T-helper 2 cell treated with Interferon-gamma antibody and Interleukin-4, amounts not matched to agents 100 ng/mL and 5 ng/mL, for 36 hours (primary cell): Measurements from ENCODE around the gene GPR27. TPM values are rescaled to one million over a fixed set of nuclear protein-coding genes. Genes with fewer than 3 reads are reported as not detected.

Experiments used
- intact Hi-C: fragments of 100-400 bp; cut with micrococcal nuclease; formaldehyde crosslinking; loops from one replicate; pipeline ENCODE4 v1.15.1; 2023
- total RNA-seq: library from RNA; stranded (reverse); gene quantifications from 2 replicates; pipeline ENCODE4 v1.2.3, GENCODE V29; 2022

The GPR27 gene, protein sequence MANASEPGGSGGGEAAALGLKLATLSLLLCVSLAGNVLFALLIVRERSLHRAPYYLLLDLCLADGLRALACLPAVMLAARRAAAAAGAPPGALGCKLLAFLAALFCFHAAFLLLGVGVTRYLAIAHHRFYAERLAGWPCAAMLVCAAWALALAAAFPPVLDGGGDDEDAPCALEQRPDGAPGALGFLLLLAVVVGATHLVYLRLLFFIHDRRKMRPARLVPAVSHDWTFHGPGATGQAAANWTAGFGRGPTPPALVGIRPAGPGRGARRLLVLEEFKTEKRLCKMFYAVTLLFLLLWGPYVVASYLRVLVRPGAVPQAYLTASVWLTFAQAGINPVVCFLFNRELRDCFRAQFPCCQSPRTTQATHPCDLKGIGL
- 0.50 and 0.70 TPM in 2 replicates for total RNA-seq

DNA sequence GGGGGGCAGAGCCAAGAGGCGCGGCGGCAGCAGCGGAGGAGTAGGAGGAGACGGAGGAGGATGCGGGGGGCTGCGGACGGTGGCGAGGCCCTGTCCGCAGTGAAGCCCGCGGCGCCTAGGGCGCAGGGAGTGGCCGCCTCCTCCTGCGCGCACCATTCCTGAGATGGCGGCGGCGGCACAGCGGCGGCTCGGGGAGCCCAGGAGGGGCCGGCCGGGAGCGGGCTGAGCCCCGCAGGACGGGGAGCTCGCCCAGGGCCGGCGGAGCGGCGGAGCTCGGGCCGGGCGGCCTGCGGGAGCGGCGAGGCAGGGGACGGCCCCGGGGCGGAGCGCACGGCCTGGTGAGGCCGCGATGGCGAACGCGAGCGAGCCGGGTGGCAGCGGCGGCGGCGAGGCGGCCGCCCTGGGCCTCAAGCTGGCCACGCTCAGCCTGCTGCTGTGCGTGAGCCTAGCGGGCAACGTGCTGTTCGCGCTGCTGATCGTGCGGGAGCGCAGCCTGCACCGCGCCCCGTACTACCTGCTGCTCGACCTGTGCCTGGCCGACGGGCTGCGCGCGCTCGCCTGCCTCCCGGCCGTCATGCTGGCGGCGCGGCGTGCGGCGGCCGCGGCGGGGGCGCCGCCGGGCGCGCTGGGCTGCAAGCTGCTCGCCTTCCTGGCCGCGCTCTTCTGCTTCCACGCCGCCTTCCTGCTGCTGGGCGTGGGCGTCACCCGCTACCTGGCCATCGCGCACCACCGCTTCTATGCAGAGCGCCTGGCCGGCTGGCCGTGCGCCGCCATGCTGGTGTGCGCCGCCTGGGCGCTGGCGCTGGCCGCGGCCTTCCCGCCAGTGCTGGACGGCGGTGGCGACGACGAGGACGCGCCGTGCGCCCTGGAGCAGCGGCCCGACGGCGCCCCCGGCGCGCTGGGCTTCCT is at the start of gene GPR27:
Gene GPR27 (plus strand): TSS at position 155 of the 909 bp plus-strand sequence. CDS start 195 bp downstream, at position 350.
- intact Hi-C loops: no loop called here

GRCh38 chr3:71704915-71705314 is 48.7 kb upstream of the GPR27 start:
- intact Hi-C loops: no loop called here

GRCh38 chr3:71705681-71706080 is 48.0 kb upstream of the GPR27 start:
- intact Hi-C loops: no loop called here

- intact Hi-C loops: no loop called here
Measured at GRCh38 chr3:71707595-71707994, 46.1 kb upstream of the GPR27 start.

DNA sequence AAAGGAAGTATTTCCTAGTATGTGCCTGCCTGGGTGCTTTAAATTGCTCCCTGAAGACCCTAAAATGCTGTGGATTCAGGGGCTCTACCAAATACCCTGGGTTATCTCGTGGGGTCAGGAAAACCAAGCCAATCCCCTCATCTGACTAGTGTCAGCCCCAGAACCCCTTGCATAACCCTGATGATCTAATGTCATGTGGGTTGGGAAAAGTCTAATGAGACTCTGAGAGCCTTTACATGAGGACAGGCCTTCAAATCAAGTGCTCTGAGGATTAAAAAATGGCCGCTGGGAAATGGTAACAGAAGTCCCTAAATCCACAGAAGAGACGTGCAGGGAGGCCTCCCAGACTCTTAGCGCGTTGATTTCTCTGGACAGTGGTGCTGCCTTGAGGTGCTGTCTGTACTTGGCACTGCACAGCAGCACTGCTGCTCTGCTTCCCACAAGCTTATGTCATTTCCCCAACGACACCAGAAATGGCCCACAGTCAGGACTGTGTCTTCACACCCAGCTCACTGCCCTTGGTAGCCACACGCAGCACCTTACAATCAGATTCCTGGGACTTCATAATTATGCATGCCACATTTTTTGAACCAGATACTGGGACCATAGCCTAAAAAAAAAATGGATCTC is 45.1 kb upstream of the GPR27 start:
- intact Hi-C loops: no loop called here

DNA sequence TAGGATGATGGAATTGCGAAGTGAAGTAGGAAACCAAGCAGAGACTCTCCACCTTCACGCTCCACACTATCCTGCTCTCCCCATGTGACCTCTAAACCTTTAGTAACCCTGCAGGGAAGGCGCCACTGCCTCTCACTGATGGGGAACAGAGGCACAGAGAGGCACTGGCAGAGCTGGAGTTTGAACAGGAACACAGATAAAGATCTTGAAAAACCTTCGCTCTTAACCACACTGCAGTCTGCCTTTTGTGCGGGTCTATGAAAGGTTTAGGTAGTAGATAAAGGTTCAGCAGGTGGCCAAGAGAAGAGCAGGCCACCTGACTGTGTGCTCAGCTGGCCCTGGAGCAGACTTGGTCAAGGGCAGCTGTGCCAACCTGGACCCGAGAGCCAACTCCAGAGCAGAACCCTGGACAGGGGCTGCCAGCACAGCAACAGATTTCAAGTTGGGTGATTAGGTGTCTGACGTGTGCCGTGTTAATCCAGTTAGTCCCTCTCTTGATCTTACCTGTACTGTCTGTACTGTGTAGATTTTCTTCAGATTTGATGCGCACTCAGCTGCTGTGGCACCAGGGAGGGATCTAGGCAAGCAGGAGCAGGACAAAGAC is 43.6 kb upstream of the GPR27 start:
- intact Hi-C loops: loop anchor here (1.0 to 5.0 kb wide), 3 partner anchors 8 to 1113 kb away; no protein-coding TSS in a partner anchor

- intact Hi-C loops: loop anchor here (1.0 to 5.0 kb wide), 5 partner anchors 9 to 1112 kb away; no protein-coding TSS in a partner anchor
Measured at GRCh38 chr3:71710906-71711494, 42.7 kb upstream of the GPR27 start.

- intact Hi-C loops: loop anchor here (5.0 kb wide), 1 partner anchor 164 kb away; no protein-coding TSS in a partner anchor
Measured at GRCh38 chr3:71713041-71713440, 40.6 kb upstream of the GPR27 start.

DNA sequence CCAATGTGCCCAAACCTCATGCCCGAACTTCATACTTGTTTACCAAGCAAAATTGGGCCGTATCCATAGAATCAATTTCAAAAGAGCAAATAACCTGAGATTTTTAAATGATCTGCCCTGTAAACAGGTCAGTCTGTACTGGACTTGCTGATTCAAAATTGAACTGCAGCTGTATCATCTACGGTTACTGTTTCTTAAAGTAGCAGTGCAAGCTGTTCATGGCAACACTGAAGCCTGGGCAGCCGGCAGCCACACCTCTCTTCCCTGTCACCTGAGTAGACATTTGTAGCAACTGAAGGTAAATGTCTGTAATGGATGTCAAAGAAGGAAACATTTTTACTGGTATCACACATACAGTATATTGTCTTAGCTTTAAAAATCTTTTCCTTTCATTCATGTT is 39.1 kb upstream of the GPR27 start:
- intact Hi-C loops: loop anchor here (5.0 kb wide), 1 partner anchor 163 kb away; no protein-coding TSS in a partner anchor

DNA sequence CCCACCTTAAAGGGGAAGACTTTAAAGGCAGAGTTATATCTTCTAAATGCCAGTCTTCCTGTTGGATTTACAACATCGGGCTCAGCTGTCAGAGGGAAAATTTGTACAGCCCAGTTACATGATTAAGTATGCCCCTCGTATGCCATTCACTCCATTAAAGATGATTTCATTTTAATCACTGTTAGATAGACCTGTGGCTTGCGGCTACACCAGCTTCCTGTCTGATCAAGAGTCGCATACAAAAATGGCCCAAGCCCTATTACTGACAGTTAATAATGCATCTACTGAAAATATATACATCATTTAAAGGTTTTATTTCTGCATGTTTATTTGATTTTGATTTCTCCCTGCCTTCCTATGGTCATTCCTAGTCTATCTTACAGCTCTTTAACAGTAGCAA is 35.6 kb upstream of the GPR27 start:
- intact Hi-C loops: no loop called here

DNA sequence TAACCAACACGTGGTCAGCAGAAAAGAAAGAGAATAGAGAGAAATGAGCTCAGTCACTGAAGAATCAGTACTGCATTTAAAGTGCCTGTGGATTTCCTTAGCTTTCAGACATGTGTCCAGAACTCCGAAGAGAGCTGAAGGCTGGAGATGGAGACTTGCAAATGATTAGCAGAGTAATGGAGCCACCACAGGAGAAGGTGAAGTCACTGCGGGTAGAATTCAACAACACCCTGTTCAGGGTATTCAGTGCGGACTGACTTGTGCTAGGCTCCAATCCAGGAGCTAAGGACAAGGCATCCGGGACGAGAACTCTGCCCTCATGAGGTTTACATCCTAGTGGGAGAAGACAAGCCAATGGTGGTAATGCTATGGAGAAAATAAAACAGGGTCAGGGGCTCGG is 32.7 kb upstream of the GPR27 start:
- intact Hi-C loops: loop anchor here (5.0 to 10.0 kb wide), 5 partner anchors 226 to 1036 kb away; no protein-coding TSS in a partner anchor

DNA sequence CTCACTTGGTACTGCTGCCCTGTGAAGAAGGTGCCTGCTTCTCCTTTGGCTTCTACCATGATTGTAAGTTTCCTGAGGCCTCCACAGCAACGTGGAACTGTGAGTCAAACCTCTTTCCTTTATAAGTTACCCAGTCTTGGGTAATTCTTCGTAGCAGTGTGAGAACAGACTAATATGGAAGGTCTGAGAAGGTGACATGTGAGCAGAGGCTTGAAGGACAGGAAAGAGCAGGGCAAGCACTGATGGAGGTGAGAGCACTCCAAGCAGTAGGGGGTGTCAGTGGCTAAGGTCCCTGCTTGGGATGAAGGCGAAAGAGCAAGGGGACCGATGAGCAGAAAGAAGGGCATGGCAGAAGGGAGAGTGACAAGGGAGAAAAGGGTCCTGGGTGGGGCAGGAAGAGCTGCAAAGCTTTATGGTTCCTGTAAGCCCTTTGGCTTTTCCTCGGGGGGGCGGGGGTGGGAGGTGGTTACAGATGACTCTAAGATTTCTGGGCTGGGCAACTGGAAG is 32.0 kb upstream of the GPR27 start:
- intact Hi-C loops: loop anchor here (2.0 to 10.0 kb wide), 8 partner anchors 227 to 1275 kb away; partner anchors contain the start of genes PPP4R2, RYBP and SHQ1

- intact Hi-C loops: loop anchor here (1.0 to 10.0 kb wide), 10 partner anchors 11 to 1274 kb away; partner anchors contain the start of genes FOXP1, PPP4R2, RYBP and SHQ1
Measured at GRCh38 chr3:71722693-71723092, 31.0 kb upstream of the GPR27 start.

DNA sequence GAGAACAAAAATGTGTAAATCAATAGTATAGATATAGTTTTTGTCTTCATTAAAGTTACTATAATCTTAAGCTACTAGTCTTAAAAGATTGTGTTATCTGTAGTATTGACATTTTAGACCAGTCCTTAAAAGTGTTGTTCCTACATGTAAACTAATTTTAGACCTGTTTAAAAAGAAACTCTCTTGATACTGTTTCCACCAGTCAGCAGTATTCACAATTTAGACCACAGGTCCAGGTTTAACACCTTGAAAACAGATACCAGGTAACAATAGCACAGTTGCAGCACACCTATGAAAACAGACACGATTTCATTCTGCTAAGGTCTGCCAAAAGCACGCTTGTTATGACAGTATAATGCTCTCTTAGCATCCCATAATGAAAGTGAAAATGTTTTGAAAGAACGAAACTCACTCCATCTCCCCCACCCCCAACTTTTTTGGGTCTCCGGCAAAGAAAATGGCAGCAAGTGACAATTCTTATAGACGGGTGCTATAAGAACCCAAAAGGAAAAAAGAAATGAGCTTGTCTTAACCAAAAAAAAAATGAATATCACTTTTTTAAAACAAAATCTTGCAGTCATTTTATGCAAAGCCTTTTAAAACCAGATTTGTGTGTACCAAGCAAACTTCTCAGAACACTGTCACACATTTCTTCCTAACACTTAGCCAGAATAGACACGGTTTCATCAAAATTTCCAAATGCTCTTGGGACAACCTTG is 30.0 kb upstream of the GPR27 start:
- intact Hi-C loops: loop anchor here (1.0 to 10.0 kb wide), 12 partner anchors 12 to 1273 kb away; partner anchors contain the start of genes FOXP1, PPP4R2, PROK2 and RYBP

DNA sequence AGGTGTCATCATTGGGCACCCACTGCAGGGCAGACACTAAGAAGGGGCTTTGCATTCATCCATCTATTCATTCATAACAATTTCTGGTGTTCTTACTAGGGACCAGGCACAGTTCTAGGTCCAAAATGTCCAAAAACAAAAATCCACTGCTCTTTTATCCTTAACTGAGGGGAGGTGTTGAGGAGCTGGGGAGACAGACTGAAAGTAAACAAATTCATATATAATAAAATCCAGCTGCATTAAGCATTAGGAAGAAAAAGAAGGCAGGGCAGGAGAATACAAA is 29.5 kb upstream of the GPR27 start:
- intact Hi-C loops: loop anchor here (2.0 to 10.0 kb wide), 7 partner anchors 61 to 1033 kb away; partner anchors contain the start of gene PROK2

DNA sequence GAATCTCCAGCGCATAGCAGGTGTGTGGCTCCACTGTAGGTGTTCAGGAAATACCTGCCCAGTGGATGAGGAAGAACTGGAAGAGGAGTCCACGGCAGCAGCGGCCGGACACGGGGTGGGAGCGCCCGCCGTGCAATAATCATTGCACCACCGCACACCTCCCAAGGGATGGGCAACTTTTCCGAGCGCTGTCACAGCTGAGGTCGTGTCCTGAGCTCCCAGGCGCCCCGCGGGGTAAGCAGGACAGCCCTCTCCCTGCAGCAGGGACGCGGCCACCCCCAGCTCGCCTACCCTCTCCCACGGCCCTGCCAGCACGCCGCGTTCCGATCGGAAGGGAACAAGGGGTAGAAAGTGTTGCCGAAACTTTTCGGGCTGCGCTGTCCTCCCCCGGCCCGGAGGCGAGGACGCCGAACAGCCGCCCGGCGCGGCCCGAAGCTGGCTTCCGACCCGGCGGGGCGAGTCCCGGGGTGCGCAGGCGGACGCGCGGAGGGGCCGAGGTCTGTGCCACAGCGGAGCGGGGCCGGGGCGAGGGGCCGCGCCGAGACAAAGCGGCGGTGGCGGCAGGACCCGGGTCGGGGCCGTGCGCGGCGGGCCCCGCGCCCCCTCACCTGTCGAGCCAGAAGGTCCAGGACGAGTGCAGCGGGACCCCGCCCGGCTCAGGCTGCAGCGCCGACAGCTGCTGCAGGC is 28.9 kb upstream of the GPR27 start:
- intact Hi-C loops: loop anchor here (2.0 to 10.0 kb wide), 8 partner anchors 60 to 1033 kb away; partner anchors contain the start of gene PROK2

DNA sequence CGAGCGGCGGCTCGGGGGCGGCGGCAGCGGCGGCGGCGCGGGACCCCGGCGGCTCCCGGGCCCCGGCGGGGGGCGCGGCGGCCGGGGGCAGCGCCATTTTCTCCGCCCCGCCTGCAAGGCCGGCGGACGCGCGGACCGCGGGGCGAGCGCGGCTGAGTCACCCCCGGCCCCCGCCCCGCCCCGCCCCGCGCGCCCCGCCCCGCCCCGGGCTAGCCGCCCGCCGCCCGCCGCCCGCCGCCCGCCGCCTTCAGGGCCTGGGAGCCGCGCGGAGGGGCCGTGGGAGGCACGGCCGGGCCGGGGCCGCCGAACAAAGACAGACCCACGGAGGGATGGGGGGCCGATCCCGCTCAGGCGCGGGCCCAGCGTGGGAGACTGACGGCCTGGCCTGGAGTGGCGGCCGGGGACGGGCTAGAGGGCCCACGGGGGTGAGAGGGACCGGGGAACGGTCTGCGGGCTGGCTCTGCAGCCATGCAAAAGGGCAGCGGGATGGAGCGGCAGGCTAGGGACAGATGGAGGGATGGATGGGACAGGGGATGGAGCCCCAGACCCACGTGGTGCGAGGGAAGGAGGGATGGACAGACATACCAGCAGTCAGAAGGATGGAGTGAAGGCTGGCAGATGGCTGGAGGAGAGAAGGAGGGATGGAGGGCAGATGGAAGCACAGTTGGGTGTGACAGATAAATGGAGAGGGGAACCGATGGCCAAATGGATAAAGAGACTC is 28.2 kb upstream of the GPR27 start, which contains the start of gene EIF4E3:
Gene EIF4E3 (minus strand): TSS at position 132 of the 721 bp plus-strand sequence. CDS start 35 bp downstream, at position 97.
- intact Hi-C loops: loop anchor here (2.0 to 10.0 kb wide), 5 partner anchors 59 to 661 kb away; partner anchors contain the start of gene PROK2

DNA sequence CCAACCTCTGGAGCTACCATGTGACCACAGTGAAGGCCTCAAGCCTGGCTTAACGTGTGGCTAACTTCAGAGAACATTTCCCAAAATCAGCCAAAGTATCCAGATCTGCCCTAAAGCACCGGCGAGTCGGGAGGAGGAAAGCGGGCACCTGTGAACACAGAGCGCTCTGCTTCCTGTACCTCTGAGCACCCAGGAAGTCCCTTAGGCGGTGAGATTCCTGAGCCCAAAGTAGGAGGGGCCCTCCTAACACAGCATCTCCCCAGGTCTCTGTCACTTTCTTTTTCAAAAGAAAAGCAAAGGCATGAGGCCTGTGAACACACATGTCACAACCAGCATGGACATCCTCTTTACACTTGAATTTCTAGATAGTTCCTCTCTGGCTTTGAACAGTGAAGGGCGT is 27.5 kb upstream of the GPR27 start:
- intact Hi-C loops: loop anchor here (1.0 to 10.0 kb wide), 4 partner anchors 231 to 721 kb away; no protein-coding TSS in a partner anchor
